GM18867 (cell line): Measurements from ENCODE around the gene HYKK.
A peak's percentile ranks its signal among the peaks of the same experiment; 100 is the strongest.
"Not testable (repeated sequence)": the region's sequence is repeated elsewhere in the genome, so short reads cannot be mapped to it uniquely, and the experiment has no call there.

Experiments used
- ATAC-seq: cut with Tn5 transposase; IDR thresholded peaks from one replicate; pipeline ENCODE4 v1.9.1; 2021; ENCODE audit warnings: mild to moderate bottlenecking, moderate library complexity; ENCODE audit not compliant: unreplicated experiment

The HYKK gene

GRCh38 chr15:78539464-78540140 lies 32.2 kb downstream of the HYKK start:
- not testable (repeated sequence) for ATAC-seq

GRCh38 chr15:78540141-78540870 lies 32.9 kb downstream of the HYKK start, which contains the start of gene PSMA4:
TSS of gene PSMA4 (plus strand) at chr15:78540444. CDS start at chr15:78541928, 1,484 bp downstream.
- peak; percentile 78 for ATAC-seq

GRCh38 chr15:78540871-78541743 lies 33.7 kb downstream of the HYKK start:
- no peak for ATAC-seq

GRCh38 chr15:78541744-78542034 lies 34.3 kb downstream of the HYKK start:
- no peak for ATAC-seq

- no peak for ATAC-seq
Observed at GRCh38 chr15:78542647-78543046, 35.3 kb downstream of the HYKK start.

GRCh38 chr15:78550194-78550593 lies 42.8 kb downstream of the HYKK start:
- no peak for ATAC-seq

- ATAC-seq = no peak
Observed at GRCh38 chr15:78550815-78551214, 43.4 kb downstream of the HYKK start.

GRCh38 chr15:78551902-78552301 lies 44.5 kb downstream of the HYKK start:
- no peak for ATAC-seq

GRCh38 chr15:78552597-78552996 lies 45.2 kb downstream of the HYKK start:
- no peak for ATAC-seq

- not testable (repeated sequence) for ATAC-seq
Observed at GRCh38 chr15:78560201-78560600, 52.8 kb downstream of the HYKK start.

GRCh38 chr15:78561490-78561889 lies 54.1 kb downstream of the HYKK start:
- no peak for ATAC-seq

- ATAC-seq = no peak
Observed at GRCh38 chr15:78563092-78563491, 55.7 kb downstream of the HYKK start.

GRCh38 chr15:78564743-78565096 lies 57.3 kb downstream of the HYKK start:
- ATAC-seq = peak; percentile 4

GRCh38 chr15:78565097-78565950 lies 57.9 kb downstream of the HYKK start, which contains the start of gene CHRNA5:
TSS of gene CHRNA5 (plus strand) at chr15:78565520. CDS start at chr15:78565720, 200 bp downstream.
- peak; percentile 89 for ATAC-seq

- ATAC-seq = peak; percentile 15
Observed at GRCh38 chr15:78565951-78566774, 58.8 kb downstream of the HYKK start.

GRCh38 chr15:78567531-78567930 lies 60.2 kb downstream of the HYKK start:
- ATAC-seq = no peak

GRCh38 chr15:78570710-78571109 lies 63.3 kb downstream of the HYKK start:
- no peak for ATAC-seq

GRCh38 chr15:78571382-78571781 lies 64.0 kb downstream of the HYKK start:
- ATAC-seq = no peak

- no peak for ATAC-seq
Observed at GRCh38 chr15:78573416-78573815, 66.0 kb downstream of the HYKK start.

GRCh38 chr15:78574944-78575343 lies 67.6 kb downstream of the HYKK start:
- ATAC-seq = no peak
